Raji (cell line): ENCODE measurements around the gene BIN1.

Experiments used
- POLR2A ChIP-seq: IDR thresholded peaks from 2 replicates; pipeline ENCODE4 v1.6.1; 2011; ENCODE audit warnings: low read depth, low read length, control low read depth; ENCODE audit not compliant: insufficient read depth

BIN1 gene

DNA sequence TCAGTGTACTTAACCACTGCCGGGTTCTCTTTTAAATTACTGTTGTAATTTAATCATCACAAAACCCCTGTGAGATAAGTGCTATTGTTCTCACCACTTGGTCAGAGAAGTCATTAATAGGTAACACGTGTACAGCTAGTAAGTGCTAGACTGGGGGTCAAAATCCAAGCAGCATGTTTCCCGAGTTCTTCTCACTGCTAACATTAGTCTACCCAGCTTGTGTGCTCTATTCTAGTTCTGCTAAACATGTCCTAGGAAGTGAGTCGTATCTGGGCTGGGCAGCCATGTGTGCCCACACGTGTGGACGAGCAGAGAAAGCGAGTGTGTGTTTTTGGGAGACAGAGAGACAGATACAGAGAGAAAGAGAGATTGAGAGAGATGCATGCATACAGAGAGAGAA, 94.1 kb downstream of the BIN1 start:
- TF ChIP-seq POLR2A: no peak

DNA sequence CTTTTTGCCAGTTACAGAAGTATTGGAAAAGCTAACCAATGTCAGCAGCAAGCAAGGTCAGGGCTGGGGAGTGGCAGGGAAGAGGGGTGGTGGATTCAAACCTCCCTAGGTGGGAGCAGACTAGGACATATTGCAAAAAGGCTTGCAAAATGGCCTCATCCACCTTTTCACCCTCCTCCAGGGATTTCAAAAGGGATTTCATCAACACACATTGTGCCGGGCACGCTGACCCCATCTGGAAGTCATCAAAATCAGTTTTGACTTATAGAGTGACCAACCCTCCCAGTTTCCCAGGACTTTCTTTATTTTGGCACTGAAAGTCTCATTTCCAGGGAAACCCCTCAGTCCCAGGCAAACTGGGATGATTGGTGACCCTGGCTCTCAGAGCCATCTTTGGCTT, 94.7 kb downstream of the BIN1 start:
- no peak for TF ChIP-seq POLR2A

- TF ChIP-seq POLR2A: no peak
Measured at GRCh38 chr2:127011796-127012195, 95.2 kb downstream of the BIN1 start.

- TF ChIP-seq POLR2A: no peak
Measured at GRCh38 chr2:127011231-127011661, 95.7 kb downstream of the BIN1 start.

- TF ChIP-seq POLR2A: no peak
Measured at GRCh38 chr2:127008265-127009015, 98.5 kb downstream of the BIN1 start.

- TF ChIP-seq POLR2A: no peak
Measured at GRCh38 chr2:127007652-127008051, 99.3 kb downstream of the BIN1 start.

- no peak for TF ChIP-seq POLR2A
Measured at GRCh38 chr2:127006962-127007361, 100.0 kb downstream of the BIN1 start.

- TF ChIP-seq POLR2A: no peak
Measured at GRCh38 chr2:127004893-127005600, 101.9 kb downstream of the BIN1 start.

DNA sequence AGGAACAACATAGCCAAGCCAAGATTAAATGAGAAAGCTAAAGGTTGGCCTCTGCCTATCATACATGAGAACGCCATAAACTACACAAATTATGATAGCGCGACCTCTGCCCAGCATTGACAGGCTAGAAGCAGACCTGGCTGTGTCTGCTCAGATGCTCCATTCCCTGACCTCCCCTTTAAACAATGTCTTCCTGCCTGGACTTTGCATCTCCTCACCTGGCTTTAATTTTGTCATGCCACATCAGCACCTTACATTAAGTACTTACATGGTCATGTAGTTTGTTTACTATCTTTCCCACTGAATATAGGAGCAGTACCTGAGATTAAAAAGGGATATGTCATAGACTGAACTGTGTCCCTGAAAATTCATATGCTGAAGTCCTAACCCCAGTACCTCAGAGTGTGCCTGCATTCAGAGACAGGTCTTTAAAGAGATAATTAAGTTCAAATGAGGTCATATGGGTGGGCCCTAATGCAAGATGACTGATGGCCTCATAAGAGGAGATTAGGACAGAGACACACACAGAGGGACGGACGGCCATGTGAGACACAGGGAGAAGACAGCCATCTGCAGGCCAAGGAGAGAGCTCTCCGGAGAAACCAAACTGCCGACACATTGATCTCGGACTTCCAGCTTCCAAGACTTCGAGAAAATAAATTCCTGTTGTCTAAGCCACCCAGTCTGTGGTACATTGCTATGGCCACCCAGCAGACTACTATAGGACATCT, 103.7 kb downstream of the BIN1 start:
- no peak for TF ChIP-seq POLR2A

DNA sequence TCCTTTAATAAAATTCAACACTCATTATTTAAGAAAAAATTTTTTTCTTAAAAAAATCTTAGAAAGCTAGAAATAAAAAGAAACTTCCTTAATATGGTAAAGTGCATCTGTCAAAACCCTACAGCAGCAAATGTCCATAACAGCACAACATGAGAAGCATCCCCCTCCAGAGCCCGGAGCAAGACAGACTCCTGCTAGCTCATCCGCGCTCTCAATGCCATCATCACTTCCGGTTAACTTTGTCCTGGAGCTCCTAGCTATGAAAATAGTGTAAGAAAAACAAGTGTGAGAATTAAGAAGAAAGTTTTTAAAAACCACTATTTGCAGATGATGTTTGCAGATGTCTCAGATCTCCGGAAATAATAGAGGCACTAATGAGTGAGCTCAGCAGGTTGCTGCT, 105.2 kb downstream of the BIN1 start:
- no peak for TF ChIP-seq POLR2A

GRCh38 chr2:127000937-127001336, 106.0 kb downstream of the BIN1 start:
- no peak for TF ChIP-seq POLR2A

GRCh38 chr2:127000194-127000593, 106.8 kb downstream of the BIN1 start:
- no peak for TF ChIP-seq POLR2A

- TF ChIP-seq POLR2A: no peak
Measured at GRCh38 chr2:126999106-126999756, 107.7 kb downstream of the BIN1 start.

GRCh38 chr2:126998486-126998885, 108.5 kb downstream of the BIN1 start:
- TF ChIP-seq POLR2A: no peak
